H1 (cell line): ENCODE results near the gene BCAM. TPM values are rescaled to one million over a fixed set of nuclear protein-coding genes. Genes with fewer than 3 reads are reported as not detected.

Source experiments
- BCL11A ChIP-seq, 2 experiments: IDR thresholded peaks; one replicate each; pipeline ENCODE4 v1.6.1; 2011; ENCODE audit warnings: low read depth in 2 of 2, low read length in 2 of 2, mild to moderate bottlenecking in 2 of 2
- BRCA1 ChIP-seq: IDR thresholded peaks from 2 replicates; pipeline ENCODE4 v1.6.1; 2012; ENCODE audit warnings: low read depth, low read length, improper control_type of control experiment
- CHD7 ChIP-seq: fragments of 300-600 bp; sonication (generic); IDR thresholded peaks from 2 replicates; pipeline ENCODE4 v1.7.1; 2012; ENCODE audit warnings: low read length, moderate library complexity, mild to moderate bottlenecking, inconsistent platforms; ENCODE audit not compliant: insufficient replicate concordance
- E2F6 ChIP-seq: IDR thresholded peaks from 2 replicates; pipeline ENCODE4 v1.6.1; 2012; ENCODE audit warnings: inconsistent platforms
- MAX ChIP-seq: IDR thresholded peaks from 2 replicates; pipeline ENCODE4 v1.6.1; 2012; ENCODE audit warnings: inconsistent platforms
- PHF8 ChIP-seq: fragments of 200-600 bp; sonication (generic); conservative IDR thresholded peaks from 2 replicates; pipeline ENCODE4 v1.7.1; 2012; ENCODE audit warnings: low read depth, mild to moderate bottlenecking, inconsistent platforms, low read length, moderate library complexity
- RBBP5 ChIP-seq: IDR thresholded peaks from 2 replicates; pipeline ENCODE4 v1.7.1; 2012; ENCODE audit warnings: low read depth, mild to moderate bottlenecking, inconsistent platforms, low read length, moderate library complexity, borderline replicate concordance
- RNF2 ChIP-seq: fragments of 200-900, 300-1000 bp; sonication (generic); IDR thresholded peaks from 2 replicates; pipeline ENCODE4 v1.7.1; 2016; ENCODE audit warnings: borderline replicate concordance, low read depth, mild to moderate bottlenecking, antibody characterized with exemption, low read length; ENCODE audit not compliant: poor library complexity, severe bottlenecking; ENCODE audit errors: missing control alignments
- SIN3A ChIP-seq, 2 experiments: IDR thresholded peaks in 1 of 2; conservative IDR thresholded peaks in 1 of 2; 2 replicates each; pipeline ENCODE4 v1.6.1; 2011 to 2012; ENCODE audit warnings: low read length in 2 of 2, improper control_type of control experiment in 1 of 2, low read depth in 1 of 2, mild to moderate bottlenecking in 1 of 2
- YY1 ChIP-seq: IDR thresholded peaks from 2 replicates; pipeline ENCODE4 v1.6.1; 2011; ENCODE audit warnings: low read depth, mild to moderate bottlenecking, low read length
- polyA plus RNA-seq, 7 experiments: library from polyadenylated mRNA; depleted of rRNA in 3 of 7; stranded (reverse) in 5 of 7; unstranded in 2 of 7; fragments of >200 nt in 5 of 7; fragments of 200-250 nt in 2 of 7; gene quantifications; 1 replicate in 5 of 7; 2 replicates in 1 of 7; 4 replicates in 1 of 7; pipeline versions ENCODE4 v1.2.1 to v1.2.3, GENCODE V29; 2011 to 2013; ENCODE audit warnings: missing spikeins in 2 of 7, mixed read lengths in 2 of 7
- total RNA-seq: library from RNA; stranded (reverse); fragmentation: NEBNext Ultra II Directional; extraction: Animal tissue kit (Norgen Biotek cat#: 25700); gene quantifications from 2 replicates; pipeline ENCODE4 v1.2.1, GENCODE V29; 2021

The BCAM gene
- total and polyA plus RNA-seq, 2 of the 8 experiments (the other 6 are each of a cell fraction or from before 2014, with no cell fraction given), result 32.5 to 81.4 TPM

DNA sequence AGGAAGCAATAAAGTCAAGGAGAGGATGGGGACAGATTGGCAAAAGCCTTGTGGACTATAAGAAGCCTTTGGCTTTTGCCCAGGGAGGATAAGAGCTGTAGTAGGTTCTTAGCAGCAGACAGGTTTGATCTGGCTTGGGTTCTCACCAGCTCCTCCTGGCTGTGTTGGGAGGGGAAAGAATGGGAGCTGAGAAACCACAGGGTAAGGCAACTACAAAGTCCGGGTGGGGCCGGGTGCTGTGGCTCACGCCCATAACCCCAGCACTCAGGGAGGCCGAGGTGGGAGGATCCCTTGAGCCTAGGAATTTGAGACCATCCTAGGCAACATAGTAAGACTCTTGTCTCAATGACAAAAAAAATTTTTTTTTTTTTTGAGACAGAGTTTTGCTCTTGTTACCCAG is 57.8 kb downstream of the BCAM start (continued):
- TF ChIP-seq CHD7, result no peak
- TF ChIP-seq PHF8, result no peak
- TF ChIP-seq YY1, result no peak
- TF ChIP-seq SIN3A (conservative IDR thresholded peaks at IDR 0.05 in 1 of 2, IDR thresholded peaks at IDR 0.05 in 1 of 2; ENCODE audit: low read depth in 1 of 2, low read length in 2 of 2), result no peak
- no peak for TF ChIP-seq BRCA1
- TF ChIP-seq RNF2, result no peak
- TF ChIP-seq RBBP5, result no peak
- TF ChIP-seq BCL11A (IDR thresholded peaks at IDR 0.05; ENCODE audit: low read depth in 2 of 2, low read length in 2 of 2), result no peak
- no peak for TF ChIP-seq MAX
- TF ChIP-seq E2F6, result no peak
